Hematopoietic multipotent progenitor cell treated with erythropoietin and hydrocortisone succinate and interleukin-3 and kit ligand, for 6 days (in vitro differentiated cells): Measurements from ENCODE around the gene ARHGEF3.

Source experiments
- DNase-seq: peaks from one replicate; pipeline ENCODE4 v3.0.0-alpha.2; 2015

Gene ARHGEF3

DNA sequence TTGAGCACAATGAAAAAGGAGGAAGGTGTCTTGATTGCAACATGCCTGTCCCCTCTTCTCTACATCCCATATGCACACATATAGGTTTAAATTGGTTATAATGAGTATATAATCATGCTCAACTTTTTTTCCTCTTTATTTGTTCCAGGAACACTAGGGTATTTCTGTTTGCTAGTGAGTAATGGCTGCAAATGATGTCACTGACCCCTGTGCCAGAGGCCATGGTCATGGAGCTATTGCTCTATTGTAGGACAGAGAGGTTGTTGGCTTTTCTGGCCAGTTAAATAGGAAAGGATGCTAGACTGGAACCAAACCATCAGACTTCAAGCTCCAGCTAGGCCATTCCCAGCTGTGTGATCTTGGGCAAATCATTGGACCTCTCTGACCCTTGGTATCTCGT, 9.6 kb downstream of the ARHGEF3 start:
- no peak for DNase-seq

DNA sequence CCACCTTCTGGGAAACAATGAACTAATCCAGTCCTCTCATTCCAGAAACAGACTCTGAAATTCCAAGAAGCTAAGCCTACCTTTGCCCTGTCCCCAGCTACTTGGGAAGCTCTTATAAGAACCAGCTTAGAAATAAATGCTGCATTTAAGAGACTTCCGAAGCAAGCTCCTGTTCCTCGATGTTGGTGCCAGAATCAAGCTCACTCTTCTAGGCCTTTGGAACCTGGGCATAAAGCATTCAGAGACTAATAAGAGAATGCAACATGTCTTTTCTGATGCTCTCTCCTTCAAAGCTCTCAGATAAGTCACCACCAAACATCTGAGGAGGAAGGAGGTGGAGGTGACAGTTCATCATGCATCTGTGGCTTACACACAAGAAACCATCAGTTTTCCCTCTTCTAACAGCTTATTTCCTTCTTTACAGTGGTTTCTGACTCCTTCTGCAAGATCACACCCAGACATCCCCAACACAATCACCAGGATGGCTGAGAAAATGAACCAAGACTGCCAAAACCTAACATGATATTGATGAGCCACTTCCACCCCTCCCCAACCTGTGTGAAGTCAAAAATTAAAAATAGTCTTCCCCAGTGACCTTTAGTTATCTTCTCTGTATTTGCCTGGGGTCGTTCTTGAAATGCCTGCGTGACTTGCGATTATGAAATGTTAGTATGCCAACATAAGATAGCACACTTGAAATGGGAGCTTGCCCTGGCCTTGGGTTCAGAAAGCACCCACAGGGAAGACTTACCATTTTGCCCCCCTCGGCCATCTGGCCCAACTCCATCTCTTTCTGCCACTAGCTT, 11.5 kb downstream of the ARHGEF3 start:
- DNase-seq: peak; percentile 49

DNA sequence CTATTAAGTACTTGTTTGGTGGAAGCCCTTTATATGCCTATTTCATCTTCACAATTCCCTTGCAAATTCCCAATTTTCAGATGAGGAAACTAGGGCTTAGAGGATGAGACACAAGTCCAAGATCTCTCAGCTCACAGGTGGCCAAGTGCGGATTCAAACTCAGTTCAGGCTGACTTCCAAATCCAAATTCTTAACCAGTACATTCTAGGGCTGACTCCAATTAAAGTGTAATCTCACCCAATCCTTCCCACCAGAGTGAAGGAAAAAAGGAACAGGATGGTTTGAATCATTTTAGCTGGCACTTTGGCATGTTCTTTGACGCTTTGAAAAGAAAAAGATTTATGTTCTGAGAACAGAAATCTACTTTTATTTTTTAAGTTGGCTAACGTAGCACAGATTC, 12.7 kb downstream of the ARHGEF3 start:
- DNase-seq: no peak

DNA sequence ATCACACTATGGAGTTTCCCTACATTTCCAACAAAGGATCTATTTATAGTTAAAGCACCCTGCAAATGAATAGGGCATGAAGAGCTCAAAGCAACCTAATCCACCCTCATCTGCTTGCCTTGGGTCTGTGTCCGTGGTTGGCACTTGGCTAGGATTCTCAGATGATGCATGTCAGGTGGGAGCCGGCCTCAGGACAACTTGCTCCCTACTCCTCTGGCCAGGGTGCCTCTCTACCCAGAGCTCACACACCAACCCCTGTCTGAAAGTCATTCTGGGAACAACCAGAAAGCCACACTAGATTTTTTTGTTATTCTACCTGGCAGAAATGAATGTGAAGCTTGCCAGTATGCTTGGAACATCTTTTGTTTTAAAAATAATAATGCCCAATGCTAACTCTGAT, 13.2 kb downstream of the ARHGEF3 start:
- no peak for DNase-seq

DNA sequence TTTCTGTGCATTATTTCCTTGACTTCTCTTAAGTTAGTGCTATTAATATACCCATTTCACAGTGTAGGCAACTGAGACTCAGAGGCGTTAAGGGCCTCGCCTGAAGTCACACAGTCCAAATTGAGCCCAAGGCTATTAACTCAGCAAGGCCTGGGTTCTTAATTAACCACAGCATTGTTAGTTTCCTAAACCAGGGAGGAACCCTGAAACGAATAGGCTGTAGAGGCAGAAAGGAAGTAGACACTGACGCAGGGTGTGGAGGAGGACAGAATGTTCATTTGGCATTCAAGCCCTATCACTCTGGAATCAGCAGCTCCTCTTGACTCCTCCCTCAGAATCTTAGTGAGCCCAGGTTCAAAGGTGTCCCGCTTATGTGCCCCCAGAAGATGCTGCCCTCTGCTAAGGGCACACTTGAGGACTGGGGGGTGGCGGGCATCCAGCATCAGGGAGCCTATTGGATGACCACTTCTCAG, 13.9 kb downstream of the ARHGEF3 start:
- peak; percentile 30 for DNase-seq

DNA sequence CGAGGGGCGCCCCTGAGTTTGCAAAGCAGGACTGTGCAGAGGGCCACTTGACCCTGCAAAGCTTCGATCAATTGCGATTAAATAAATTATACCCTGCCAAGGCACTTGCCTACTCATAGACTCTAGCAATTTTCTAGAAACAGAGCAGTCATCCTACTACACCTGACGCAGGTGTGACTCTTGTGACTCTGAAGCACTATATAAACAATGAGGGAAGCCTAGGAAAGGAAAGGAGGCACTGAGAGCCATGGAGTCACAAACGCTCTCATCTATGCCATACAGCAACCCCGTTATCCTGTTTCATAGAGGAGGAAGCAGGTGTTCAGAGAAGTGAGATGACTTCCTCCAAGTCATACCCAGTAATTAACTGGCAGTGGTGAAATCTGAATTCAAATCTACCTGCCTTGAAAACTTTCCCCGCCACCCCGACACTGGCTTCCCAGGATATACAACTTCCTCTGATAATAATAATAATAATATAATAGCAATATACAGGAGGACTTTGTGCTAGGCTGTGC, 14.4 kb downstream of the ARHGEF3 start:
- DNase-seq: no peak

DNA sequence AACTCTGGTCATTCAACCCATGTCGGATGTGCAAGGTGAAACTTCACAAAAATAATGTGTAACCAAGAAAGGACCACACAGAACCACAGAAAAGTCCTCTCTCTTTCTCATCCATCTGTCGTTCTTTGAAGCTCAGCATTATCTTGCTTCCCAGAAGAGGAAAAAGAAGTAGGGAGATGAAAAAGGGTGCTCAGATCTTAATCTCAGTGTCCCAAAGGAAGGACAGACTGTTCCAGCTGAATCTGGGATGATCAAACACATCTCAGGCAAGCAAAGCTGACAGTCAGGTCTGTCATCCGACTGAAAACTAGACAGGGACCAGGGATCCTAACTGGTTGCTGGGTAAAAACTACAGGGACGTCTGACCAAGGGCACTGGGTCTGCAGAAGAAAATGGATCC, 16.2 kb downstream of the ARHGEF3 start:
- DNase-seq: no peak

DNA sequence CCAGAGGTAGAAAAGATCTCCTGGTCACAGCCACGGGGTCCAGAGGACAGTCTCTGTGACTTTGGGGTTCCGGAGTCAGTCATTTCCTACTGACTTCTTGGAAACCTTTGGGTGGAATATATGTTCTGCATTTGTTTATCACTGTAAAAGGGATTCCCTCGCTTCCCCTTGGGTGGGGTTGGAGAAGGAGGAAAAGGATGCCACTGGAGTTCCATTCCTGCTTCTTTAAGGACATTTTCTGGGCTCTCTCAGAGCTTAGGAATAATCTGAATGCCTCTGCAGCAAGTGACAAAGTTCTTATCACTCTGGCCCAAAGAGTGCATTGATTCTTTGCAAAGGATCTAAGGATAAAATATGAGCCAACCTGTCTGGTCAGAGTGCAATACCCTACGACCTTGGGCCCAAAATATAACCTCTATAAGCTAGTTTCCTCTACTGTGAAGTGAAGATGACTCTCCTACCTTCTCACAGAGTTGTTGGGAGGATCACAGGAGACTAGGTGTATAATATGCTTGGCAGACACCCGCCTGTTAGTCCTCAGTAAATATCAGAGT, 17.2 kb downstream of the ARHGEF3 start:
- DNase-seq: no peak

DNA sequence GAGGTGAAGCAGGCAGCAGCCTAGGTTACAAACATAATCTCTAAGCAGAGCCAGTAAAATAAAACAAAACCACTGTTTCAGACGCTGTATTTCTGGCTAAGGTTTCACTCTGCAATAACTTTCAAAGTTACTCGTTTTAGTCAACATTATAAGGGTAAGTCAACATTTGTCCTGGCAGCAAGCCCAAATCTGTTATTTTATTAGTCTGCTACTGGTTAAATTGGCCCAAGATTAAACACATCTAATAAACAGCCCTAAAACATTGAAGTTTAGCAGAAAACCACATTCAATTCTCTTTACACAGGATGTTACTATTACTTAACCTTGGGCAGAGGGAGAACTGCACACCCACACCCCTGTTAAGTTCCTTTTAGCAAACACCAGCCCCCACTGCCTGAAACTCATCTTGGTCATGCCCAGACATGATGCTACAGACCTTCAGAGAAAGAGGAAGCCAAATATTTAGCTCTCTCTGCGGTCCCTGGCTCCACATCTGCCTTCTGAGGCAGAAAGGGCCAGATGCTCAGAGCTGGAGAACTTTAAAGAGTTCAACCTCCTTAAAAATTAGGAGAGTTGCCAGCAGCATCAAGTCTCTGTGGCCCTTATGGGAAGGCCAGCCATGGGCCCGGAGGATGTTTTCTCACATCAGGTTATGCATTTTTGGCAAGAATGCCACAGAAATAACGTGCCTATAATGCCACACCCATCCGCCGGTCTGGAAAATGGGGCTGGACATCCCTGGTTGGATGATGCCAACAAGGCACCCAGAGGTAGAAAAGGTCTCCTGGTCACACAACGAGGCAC, 17.9 kb downstream of the ARHGEF3 start:
- DNase-seq: peak; percentile 83

DNA sequence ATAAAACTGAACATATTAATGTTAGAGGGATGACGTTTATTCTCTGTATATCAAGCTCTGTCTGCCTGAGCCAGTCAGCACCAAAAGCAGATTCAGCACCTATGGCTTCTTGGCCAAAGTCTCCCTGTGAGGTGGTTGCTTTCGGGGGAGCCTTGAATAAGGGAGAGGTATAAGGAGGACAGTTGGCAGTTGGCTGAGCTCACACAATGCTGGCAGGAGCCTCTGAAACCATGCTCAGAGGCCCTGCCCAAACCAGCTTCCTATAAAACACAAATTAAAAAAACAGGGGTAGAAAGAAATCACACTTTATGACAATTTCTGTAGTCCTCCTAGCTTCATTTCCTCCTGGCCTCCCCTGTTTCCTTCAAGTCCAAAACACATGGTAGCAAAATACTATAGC, 18.8 kb downstream of the ARHGEF3 start:
- no peak for DNase-seq

DNA sequence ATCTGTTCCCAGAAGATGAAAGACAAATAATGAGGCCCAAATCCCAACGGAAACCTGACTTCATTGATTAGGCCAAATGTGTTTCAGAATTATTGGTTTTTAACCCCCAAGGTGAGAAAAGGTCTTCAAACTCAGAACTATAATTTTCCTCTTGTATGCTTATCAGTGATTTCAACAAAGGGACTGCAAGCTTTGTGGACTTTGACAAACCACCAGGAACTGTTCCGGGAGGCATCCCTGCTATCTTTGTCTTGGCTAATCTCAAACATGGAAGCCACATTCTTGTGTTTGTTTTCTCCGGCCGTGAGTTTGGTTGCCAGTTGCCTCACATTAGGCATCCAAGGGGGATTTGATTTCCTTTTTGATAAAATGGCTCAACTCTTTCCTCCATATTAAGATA, 19.5 kb downstream of the ARHGEF3 start:
- DNase-seq: no peak

DNA sequence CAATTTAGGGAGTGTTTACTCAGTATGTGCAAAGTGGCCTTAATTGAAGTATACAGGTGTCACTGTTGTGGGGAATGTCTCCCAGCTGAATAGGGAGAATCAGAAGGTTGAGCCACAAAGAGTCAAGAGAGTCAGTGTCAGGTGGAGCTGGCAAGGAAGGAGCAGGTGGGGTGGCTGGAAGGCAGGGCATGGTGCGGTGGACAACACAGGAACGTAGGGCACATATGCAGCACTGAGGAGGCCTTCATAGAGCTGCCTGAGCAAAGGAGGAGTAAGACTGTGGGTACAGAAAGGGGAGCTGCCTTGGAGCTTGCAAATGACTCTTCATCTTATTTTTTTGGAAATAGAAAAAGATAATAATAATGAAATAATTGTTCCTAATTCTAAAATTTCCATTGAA, 20.0 kb downstream of the ARHGEF3 start:
- DNase-seq: no peak

DNA sequence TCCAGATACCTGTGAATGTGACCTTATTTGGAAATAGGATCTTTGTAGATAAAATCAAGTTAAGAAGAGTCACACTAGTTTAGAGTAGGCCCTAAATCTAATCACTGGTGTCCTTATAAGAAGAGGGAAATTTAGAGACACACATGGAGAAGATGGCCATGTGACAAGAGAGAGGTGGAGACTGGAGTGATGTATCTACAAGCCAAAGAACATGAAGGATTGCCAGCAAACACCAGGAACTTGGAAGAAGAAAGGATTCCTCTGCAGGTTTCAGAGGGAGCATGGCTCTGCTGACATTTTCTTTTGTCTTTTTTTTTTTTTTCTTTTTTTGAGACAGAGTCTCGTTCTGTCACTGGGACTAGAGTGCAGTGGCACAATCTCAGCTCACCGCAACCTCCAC, 20.8 kb downstream of the ARHGEF3 start:
- no peak for DNase-seq

DNA sequence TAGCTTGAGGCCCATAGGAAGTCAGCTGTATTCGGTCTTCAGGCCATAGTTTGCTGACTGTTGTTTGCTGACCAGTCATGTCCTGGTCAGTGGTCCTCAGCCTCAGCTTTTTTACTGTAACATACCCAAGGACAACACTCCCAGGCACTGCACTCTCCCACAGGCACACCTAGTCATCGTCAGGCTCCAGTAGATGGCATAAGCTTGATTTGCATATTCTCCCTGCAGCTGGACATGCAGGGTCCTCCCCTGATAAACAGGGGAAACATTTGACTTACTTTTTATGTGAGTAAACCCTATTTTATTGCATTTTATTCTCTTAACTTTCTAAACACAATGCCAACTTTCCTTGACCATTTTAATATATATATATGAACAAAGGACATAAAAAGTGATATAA, 22.9 kb downstream of the ARHGEF3 start:
- no peak for DNase-seq

DNA sequence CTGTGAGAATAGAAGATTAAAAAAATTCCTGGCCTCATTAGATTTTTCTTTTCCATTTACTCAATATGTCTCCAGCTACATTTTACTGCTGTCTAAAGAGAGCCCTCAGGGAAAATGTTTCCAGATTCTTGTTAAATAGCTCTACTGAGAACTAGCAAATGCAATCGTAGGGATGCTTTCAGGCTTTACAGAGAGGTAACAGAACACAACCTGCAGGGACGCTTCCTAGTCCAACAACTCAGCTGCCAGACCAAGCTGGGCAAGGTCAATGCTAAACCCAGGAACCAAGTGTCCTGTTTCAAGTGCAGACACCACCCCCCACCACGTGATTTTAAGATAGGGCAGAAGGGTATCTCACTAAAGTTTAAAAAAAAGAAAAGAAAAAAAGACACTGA, 25.2 kb downstream of the ARHGEF3 start:
- DNase-seq: no peak

DNA sequence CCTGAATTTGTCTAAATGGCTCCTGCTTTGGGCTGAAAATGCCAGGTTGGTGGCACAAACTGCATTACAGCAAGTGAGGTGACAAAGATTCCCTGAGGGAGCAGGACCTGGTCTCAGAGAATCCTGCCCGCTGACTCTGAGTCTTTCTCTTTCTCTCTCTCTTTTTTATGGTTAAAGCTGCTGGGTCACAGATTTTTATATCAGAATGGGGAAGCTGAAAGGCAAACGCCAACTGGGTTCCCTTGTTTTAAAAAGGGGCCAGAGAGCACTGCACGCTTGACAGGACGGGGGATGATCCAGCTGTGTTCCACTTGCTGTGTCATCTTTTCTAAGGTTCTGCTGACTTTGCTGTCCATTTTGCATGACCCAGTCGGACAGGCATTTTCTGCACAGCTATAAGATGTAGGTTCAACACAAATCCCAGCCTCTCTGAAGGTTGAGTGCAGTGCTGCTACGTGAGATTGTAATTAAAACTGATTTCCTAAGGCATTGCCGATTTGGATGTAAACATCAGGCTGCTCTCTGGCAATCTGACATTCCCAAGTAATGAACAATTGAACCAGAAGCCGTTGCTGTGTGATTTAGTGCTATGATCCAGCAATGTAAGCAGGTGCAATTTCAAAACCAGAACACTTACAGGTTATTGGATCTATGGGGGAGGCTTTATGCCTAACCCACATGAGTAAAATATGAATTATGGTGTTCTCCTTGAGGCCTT, 25.8 kb downstream of the ARHGEF3 start:
- DNase-seq: no peak

DNA sequence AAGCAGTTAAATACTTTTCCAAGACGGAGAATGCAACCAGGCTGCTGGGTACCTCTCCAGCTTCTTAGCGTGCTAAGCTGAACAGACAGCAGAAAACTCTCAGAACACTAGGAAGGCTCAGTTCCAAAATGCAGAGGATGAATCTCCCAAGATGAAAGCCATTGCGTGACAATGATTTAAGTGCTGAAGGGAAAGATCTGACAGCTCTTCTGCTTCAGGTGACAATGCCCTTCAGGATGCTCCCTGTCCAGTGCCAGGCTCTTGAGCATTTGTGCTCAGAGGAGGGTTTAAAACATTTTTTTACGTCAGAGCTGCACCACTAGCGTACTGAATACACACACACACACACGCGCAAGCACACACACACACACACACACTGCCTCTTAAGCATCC, 26.3 kb downstream of the ARHGEF3 start:
- DNase-seq: no peak

DNA sequence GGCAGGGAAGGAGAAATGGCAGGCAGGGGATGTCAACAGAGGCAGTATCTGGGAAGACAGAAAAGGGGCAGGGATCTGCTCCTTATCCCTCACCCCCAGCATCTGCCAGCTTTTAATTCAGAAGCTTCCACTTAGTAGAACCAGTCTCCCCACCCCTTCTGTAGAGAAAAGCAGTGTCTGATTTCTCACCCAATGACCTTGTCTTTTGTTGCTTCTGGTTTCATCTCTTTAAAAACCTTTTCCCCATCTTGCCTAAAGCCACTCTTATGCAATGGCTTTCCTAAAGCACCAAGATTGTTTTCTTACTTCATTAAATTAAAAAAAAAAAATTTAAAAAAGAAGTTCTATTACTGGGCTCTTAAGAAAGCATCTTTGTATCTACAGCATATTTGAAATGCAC, 27.8 kb downstream of the ARHGEF3 start:
- no peak for DNase-seq

DNA sequence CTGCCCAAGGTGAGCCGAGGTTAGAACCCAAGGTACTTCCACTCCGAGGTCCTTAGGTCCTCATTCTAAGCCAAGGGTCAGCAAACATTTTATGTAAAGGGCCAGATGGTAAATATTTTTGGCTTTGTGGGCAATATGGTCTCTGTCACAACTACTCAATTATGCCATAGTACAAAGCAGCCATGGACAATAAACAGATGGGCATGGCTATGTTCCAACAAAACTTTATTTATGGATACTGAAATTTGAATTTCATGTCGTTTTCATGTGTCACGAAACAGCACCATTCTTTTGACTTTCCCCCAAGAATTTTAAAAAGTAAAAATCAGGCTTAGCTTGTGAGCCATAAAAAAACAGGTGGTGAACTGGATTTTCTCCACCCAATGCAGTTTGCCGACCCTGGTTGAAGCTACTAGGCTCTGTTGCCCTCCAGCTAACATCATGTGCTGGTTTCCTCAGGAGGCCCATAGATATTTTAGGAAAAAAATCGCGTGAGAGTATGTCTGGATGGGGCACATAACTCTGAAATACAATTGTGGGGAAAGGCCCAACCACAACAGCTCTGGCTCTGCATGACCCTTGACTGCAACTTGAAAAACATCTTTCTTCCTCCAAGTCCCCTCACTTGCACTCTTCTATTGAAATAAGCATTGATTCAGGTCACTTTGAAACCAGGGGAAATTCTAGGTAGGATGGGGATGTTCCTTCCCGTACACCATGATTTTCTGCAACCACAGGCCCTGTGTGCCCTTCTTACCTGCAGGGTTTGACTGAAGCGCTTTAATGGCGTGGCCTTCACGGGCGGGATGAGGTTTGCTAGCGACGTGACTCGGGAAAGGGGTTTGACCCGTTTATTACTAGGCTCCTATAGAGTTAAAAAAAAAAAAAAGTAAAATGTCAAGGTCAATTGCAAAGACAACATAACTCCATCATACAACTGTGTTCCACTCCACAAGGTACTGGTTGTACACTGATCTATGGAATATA, 28.5 kb downstream of the ARHGEF3 start:
- no peak for DNase-seq

DNA sequence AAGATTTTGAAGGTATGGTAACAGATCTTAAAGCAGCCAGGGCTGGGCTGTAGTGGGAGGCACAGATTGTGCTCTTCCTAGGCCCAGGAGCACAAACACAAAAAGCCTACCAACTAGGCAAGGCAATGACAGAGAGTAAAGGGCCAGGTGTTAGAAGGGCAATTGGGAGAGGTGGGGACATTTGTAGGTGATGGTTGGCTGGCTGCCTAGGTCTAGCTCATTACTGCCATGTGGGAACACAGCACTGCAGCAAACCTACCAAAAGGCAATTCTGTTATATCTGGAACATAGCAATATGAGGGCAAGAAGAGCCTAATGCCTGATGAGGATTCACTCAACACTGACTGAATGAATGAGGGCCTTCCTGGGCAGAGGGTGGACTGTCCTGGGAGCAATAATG, 30.4 kb downstream of the ARHGEF3 start:
- DNase-seq: no peak

DNA sequence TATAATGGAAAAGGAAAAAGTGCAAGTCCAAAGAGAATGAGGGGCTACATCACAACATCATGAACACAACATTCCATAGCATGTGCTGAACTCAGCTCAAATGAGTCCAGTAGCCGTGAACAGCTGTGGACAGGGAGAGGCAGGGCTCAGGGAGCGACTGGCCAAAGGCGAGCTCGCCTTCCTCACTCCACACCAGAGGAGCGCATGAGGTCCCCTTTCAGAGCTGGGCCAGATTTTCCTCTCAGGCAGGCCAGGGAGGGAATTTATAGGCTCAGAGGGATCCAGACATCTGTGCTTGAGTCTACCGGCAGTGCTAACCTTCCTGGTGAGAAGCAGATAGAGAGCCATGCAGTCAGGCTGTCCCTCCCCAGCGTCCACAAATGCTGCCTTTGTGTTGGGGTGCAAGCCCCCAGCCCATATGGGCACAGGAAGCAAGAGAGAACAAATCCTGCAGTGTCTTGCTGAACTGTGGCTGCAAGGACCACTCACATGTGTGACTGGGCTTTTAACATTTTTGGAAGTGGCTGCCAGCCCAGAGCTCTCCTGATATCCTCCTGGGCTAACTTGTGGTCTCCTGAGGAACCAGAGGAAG, 32.5 kb downstream of the ARHGEF3 start:
- no peak for DNase-seq
